ENCODE data around the gene ZNF576. TPM values are rescaled to one million over a fixed set of nuclear protein-coding genes. Genes with fewer than 3 reads are reported as not detected.
"Not testable (repeated sequence)": the region's sequence is repeated elsewhere in the genome, so short reads cannot be mapped to it uniquely, and the experiment has no call there.

ZNF576 gene
- 18.1 TPM for polyA plus RNA-seq (2012; ENCODE audit: insufficient read depth, insufficient read length)

- peak within 1 kb of the TSS; percentile 90 for H3K4me3 ChIP-seq (ENCODE audit: low read length)
Measured at GRCh38 chr19:43595999-43596841, at the start of gene ZNF576, which contains the start of gene IRGQ. ZNF576 (plus strand) TSS chr19:43596595; CDS start chr19:43597109, 514 bp downstream. IRGQ (minus strand) TSS chr19:43596134; CDS start chr19:43595338, 796 bp downstream.

GRCh38 chr19:43547926-43548325 is 48.5 kb upstream of the ZNF576 start:
- DNase-seq (ENCODE audit: low read depth, low spot score); H3K4me3 ChIP-seq (ENCODE audit: low read length): not testable (repeated sequence)

More at GRCh38 chr19:43595999-43596841, at the start of gene ZNF576, which contains the start of gene IRGQ:
- peak; percentile 99 for DNase-seq (ENCODE audit: low read depth, low spot score)

- no peak for DNase-seq (ENCODE audit: low read depth, low spot score)
- no peak overlapping the region for H3K4me3 ChIP-seq (ENCODE audit: low read length)
Measured at GRCh38 chr19:43548706-43549105, 47.7 kb upstream of the ZNF576 start.

- H3K4me3 ChIP-seq (ENCODE audit: low read length): no peak overlapping the region
- DNase-seq (ENCODE audit: low read depth, low spot score): no peak
Measured at GRCh38 chr19:43551399-43552197, 44.8 kb upstream of the ZNF576 start.

- no peak for DNase-seq (ENCODE audit: low read depth, low spot score)
- no peak overlapping the region for H3K4me3 ChIP-seq (ENCODE audit: low read length)
Measured at GRCh38 chr19:43552198-43552450, 44.3 kb upstream of the ZNF576 start.

GRCh38 chr19:43552616-43553015 is 43.8 kb upstream of the ZNF576 start:
- H3K4me3 ChIP-seq (ENCODE audit: low read length): no peak overlapping the region

GRCh38 chr19:43553656-43554055 is 42.7 kb upstream of the ZNF576 start:
- no peak overlapping the region for H3K4me3 ChIP-seq (ENCODE audit: low read length)
- no peak for DNase-seq (ENCODE audit: low read depth, low spot score)

More at GRCh38 chr19:43552616-43553015, 43.8 kb upstream of the ZNF576 start:
- no peak for DNase-seq (ENCODE audit: low read depth, low spot score)

GRCh38 chr19:43554317-43554895 is 42.0 kb upstream of the ZNF576 start:
- no peak for DNase-seq (ENCODE audit: low read depth, low spot score)
- no peak overlapping the region for H3K4me3 ChIP-seq (ENCODE audit: low read length)

GRCh38 chr19:43555185-43555770 is 41.1 kb upstream of the ZNF576 start:
- H3K4me3 ChIP-seq (ENCODE audit: low read length): no peak overlapping the region
- peak; percentile 77 for DNase-seq (ENCODE audit: low read depth, low spot score)

GRCh38 chr19:43560687-43561086 is 35.7 kb upstream of the ZNF576 start:
- no peak overlapping the region for H3K4me3 ChIP-seq (ENCODE audit: low read length)
- no peak for DNase-seq (ENCODE audit: low read depth, low spot score)

GRCh38 chr19:43561139-43561970 is 35.0 kb upstream of the ZNF576 start:
- DNase-seq (ENCODE audit: low read depth, low spot score): no peak
- no peak overlapping the region for H3K4me3 ChIP-seq (ENCODE audit: low read length)

- H3K4me3 ChIP-seq (ENCODE audit: low read length): peak overlapping the region; percentile 12
Measured at GRCh38 chr19:43562226-43562697, 34.1 kb upstream of the ZNF576 start.

GRCh38 chr19:43562698-43563241 is 33.6 kb upstream of the ZNF576 start:
- H3K4me3 ChIP-seq (ENCODE audit: low read length): no peak overlapping the region
- peak; percentile 96 for DNase-seq (ENCODE audit: low read depth, low spot score)

More at GRCh38 chr19:43562226-43562697, 34.1 kb upstream of the ZNF576 start:
- DNase-seq (ENCODE audit: low read depth, low spot score): no peak

- no peak overlapping the region for H3K4me3 ChIP-seq (ENCODE audit: low read length)
- DNase-seq (ENCODE audit: low read depth, low spot score): no peak
Measured at GRCh38 chr19:43563816-43564457, 32.5 kb upstream of the ZNF576 start.

GRCh38 chr19:43564800-43565199 is 31.6 kb upstream of the ZNF576 start:
- peak; percentile 52 for DNase-seq (ENCODE audit: low read depth, low spot score)
- H3K4me3 ChIP-seq (ENCODE audit: low read length): no peak overlapping the region

GRCh38 chr19:43569657-43570056 is 26.7 kb upstream of the ZNF576 start:
- H3K4me3 ChIP-seq (ENCODE audit: low read length): no peak overlapping the region
- DNase-seq (ENCODE audit: low read depth, low spot score): no peak

GRCh38 chr19:43570174-43570791 is 26.1 kb upstream of the ZNF576 start:
- no peak overlapping the region for H3K4me3 ChIP-seq (ENCODE audit: low read length)
- DNase-seq (ENCODE audit: low read depth, low spot score): peak; percentile 50

Measured in Jurkat, Clone E6-1 (cell line).